NOMO-1 treated with DMSO at 0.1 percent for 48 hours (cell line): ENCODE results near the gene LYPD1.

ENCODE experiments used
- DNase-seq: peaks from one replicate; lab custom pipeline; 2025; ENCODE audit not compliant: unreplicated experiment; lab: John Stamatoyannopoulos, UW

Gene LYPD1

GRCh38 chr2:132638313-132639040 is 31.5 kb downstream of the LYPD1 start:
- DNase-seq, result no peak

DNA sequence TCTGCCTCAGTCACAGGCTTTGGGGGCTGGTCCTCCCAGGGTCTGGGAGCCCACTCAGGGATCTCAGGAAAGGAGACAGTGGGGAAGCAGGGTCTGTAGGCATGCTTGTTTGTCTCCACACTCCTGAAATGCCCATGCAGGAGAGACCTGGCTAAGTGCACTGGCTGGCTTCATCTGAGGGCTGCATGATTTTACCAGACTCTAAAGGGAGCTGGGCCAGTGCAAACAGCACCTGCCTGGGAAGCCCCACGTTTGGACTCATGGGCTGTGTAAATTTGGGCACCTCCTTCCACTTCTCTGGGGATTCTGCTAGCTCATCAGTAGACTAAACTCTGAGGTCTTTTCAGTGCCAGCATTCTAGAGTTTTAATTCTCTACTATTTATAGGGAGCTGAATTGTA is 33.7 kb downstream of the LYPD1 start:
- no peak for DNase-seq

DNA sequence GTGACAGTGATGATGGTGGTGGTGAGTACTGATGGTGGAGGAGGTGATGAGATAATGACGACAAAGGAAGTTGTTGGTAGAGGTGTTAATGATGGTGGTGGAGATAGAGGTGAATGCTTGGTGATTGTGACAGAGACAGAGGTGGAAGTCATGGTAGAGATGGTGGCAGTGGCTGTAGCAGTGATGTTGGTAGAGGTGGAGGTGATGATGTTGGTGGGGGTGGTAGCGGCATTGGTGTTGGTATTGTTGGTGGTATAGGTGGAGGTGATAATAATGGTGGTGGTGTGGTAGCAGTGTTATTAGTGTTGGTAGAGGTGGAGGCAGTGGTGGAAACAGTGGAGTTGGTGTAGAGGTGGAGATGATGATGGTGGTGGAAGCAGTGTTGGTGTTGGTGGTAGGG is 36.4 kb downstream of the LYPD1 start:
- no peak for DNase-seq

DNA sequence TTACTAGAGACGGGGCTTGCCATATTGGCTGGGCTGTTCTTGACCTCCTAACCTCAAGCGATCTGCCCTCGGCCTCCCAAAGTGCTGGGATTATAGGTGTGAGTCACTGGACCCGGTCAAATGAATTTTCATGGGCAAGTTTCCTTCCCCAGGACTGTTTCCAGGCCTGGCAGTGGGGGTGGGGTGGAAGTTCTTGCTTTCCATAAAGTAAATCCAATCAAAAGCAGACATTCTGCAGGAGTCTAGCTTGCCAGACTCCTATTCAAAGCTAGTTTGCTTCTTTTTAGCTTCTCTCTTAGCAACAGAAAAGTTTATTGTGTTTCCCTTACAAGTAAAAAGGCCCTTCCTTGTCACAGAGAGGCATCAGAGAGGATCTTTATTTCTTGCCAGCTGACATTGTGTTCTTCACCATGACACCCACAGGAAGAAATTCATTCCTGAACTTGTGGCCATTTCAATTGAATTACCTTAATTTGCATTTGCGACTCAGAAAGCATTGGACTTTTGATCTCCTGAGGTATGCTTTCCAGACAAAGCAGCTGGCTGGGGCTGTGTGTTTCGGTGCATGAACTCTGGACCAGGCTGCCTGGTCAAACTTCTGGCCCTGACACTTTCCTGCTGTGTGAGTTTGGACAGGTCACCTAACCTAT is 37.9 kb downstream of the LYPD1 start:
- DNase-seq, result no peak

DNA sequence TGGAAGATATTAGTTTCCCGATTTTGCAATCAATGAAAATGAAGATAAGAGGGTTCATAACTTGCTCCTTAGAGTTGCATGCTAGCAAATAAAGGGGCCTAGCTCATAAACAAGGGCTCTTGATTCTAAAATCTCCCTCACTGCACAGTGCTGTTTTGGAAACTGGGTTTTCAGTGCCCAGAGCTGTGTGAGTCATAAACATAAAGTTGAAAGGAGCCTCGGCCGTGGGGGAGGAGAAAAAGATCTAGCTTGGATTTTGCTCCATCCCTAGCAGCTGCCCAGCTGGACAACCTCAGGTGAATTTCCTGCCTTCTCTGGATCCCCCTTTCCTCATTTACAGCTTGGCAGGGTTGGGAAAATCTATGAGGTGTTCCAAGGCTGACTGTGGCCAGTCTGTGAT is 42.5 kb downstream of the LYPD1 start:
- DNase-seq, result no peak

DNA sequence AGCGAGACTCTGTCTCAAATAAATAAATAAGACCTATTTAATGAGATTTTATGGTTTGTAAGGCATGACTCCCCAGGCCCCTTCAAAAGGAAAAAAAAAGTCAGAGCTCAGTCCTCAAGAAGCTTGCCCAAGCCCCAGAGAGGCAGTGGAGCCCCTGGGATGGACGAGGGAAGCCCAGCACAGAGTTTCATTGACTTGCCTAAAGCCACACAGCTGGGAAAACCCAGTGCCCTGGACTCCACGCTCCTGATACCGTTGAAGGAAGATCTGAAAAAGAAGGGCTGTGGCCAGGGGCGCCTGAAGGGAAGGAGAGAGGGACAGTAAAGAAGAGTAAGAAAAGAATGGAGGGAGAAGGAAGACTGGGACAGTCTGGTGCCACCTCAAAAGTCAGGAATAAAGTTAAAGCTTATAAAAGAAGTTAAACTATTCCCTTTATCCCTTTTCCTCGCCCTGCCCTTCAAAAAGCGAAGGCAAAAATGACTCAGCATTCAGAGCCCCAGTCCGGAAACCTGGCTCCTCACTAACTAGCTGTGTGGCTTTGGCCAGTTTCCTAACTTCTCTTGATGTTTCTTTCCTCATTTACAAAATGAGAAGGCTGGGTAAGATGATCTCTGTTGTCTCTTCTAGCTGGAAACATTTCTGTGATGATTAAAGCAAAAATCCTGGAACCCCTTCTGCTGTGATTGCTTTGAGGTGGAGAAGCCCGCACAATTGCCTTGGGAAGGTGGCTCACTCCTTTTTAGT is 46.7 kb downstream of the LYPD1 start:
- DNase-seq, result peak; percentile 31

GRCh38 chr2:132621131-132621875 is 48.7 kb downstream of the LYPD1 start:
- no peak for DNase-seq

GRCh38 chr2:132620115-132620514 is 49.9 kb downstream of the LYPD1 start:
- no peak for DNase-seq

DNA sequence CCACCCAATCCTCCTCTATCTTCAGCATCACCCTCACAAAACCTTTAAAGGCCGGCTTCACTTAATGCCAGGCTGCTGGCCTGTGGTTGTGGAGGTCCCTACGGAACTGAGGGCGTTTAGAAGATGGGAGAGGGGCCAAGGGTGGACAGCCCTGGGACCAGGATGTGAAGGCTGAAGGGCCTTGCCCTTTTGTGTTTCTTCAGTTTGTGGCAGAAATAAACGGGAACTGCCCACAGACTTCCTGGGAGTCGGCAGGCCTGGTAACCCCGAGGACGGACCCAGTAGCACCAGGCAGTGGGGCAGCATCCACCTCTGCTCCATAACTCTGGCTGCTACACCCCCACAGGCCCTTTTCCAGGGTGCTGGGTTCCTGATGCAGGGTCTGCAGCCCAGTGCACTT is 51.3 kb downstream of the LYPD1 start:
- DNase-seq, result no peak

DNA sequence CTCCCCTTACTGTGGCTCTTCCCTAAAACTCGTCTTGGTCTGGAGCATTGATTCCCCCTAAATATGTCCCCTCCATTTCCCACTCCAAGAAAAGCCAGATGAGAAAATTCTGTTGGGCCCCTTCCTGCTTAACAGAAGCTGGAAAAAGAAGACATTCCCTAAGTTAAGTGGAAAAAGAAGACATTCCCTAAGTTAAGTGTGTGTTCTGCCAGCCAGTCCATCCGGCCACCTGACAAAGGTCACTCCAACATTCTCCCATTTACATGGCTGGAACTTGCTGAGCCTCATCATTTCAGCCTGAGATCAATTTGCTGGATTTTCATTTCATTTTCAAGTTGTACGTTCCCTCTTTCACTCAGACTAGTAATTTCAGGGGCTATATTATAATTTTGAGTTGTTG is 52.0 kb downstream of the LYPD1 start:
- DNase-seq, result no peak

GRCh38 chr2:132615329-132616085 is 54.5 kb downstream of the LYPD1 start:
- DNase-seq, result no peak

GRCh38 chr2:132611719-132612118 is 58.3 kb downstream of the LYPD1 start:
- no peak for DNase-seq

- DNase-seq, result no peak
These were observed 60.7 kb downstream of the LYPD1 start for GRCh38 chr2:132609101-132609890.

DNA sequence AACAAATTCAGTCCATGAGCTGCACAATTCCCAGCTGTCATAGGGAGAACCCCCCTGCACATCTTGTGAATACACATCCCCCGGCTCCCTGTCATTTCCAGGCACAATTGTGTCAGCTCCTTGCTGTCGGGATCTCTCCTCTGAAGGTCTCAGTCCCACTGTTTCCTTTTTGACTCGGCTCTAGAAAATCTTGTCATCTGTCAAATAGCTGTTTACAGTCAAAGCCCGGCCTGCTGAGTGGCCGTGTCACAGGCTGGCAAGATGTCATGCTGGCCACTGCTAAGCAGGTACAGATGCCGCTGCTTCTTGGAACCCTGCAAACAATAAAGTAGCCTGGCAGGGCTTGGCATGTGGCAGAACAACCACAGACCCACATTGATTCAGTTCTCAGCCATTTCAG is 61.7 kb downstream of the LYPD1 start:
- DNase-seq, result no peak

- no peak for DNase-seq
These were observed 62.4 kb downstream of the LYPD1 start for GRCh38 chr2:132607426-132608090.

- no peak for DNase-seq
These were observed 63.4 kb downstream of the LYPD1 start for GRCh38 chr2:132606649-132607048.

GRCh38 chr2:132605236-132606180 is 64.5 kb downstream of the LYPD1 start:
- DNase-seq, result no peak

GRCh38 chr2:132604561-132604960 is 65.4 kb downstream of the LYPD1 start:
- DNase-seq, result no peak
